ENCODE data around the gene FBXO47.

FBXO47 gene

GRCh38 chr17:38900978-38901656 lies 66.1 kb downstream of the FBXO47 start (continued):
- TF ChIP-seq ZBTB10 (tag by site-specific recombination; IDR thresholded peaks at IDR 0.05), result no peak
- TF ChIP-seq ZNF692 (tag by site-specific recombination; IDR thresholded peaks at IDR 0.05), result no peak
- no peak for TF ChIP-seq ZNF362 (tag by site-specific recombination; IDR thresholded peaks at IDR 0.05)
- no peak for TF ChIP-seq ZNF623 (tag by site-specific recombination; IDR thresholded peaks at IDR 0.05)
- peak; percentile 47 for TF ChIP-seq ZNF341 (tag by site-specific recombination; IDR thresholded peaks at IDR 0.05; ENCODE audit: low read depth)
- no peak for TF ChIP-seq ZNF211 (tag by site-specific recombination; IDR thresholded peaks at IDR 0.05; ENCODE audit: low read depth)
- TF ChIP-seq GLIS1 (tag by site-specific recombination; IDR thresholded peaks at IDR 0.05), result peak; percentile 60; the same call in 1 of the 2 replicates
- no peak for TF ChIP-seq ZNF202 (tag by site-specific recombination; IDR thresholded peaks at IDR 0.05; ENCODE audit: borderline replicate concordance)
- no peak for TF ChIP-seq ZNF292 (tag by site-specific recombination; IDR thresholded peaks at IDR 0.05; ENCODE audit: borderline replicate concordance, low read depth)
- TF ChIP-seq ZNF777 (tag by site-specific recombination; IDR thresholded peaks at IDR 0.05; ENCODE audit: borderline replicate concordance), result no peak
- no peak for TF ChIP-seq ZNF18 (tag by site-specific recombination; IDR thresholded peaks at IDR 0.05)
- no peak for TF ChIP-seq ZNF280C (tag by site-specific recombination; IDR thresholded peaks at IDR 0.05)
- no peak for TF ChIP-seq MZF1 (tag by site-specific recombination; IDR thresholded peaks at IDR 0.05; ENCODE audit: borderline replicate concordance)
- TF ChIP-seq ZNF558 (tag by site-specific recombination; IDR thresholded peaks at IDR 0.05), result no peak
- peak; percentile 25; the same call in 1 of the 2 replicates for TF ChIP-seq SCRT2 (tag by site-specific recombination; IDR thresholded peaks at IDR 0.05)
- TF ChIP-seq ZNF473 (tag by site-specific recombination; IDR thresholded peaks at IDR 0.05), result no peak
- no peak for TF ChIP-seq ZNF639 (tag by site-specific recombination; IDR thresholded peaks at IDR 0.05)
- no peak for TF ChIP-seq PRDM4 (tag by site-specific recombination; IDR thresholded peaks at IDR 0.05)
- TF ChIP-seq PRDM10 (tag by site-specific recombination; IDR thresholded peaks at IDR 0.05), result no peak; the same call in 1 of the 2 replicates
- TF ChIP-seq EGR2 (tag by site-specific recombination; IDR thresholded peaks at IDR 0.05; ENCODE audit: low read depth), result peak; percentile 63; the same call in 1 of the 2 replicates
- no peak for TF ChIP-seq ZNF114 (tag by site-specific recombination; IDR thresholded peaks at IDR 0.05)

Data from HEK293 (cell line).